ENCODE measurements around the gene B4GALT5.
"Not testable (repeated sequence)": the region's sequence is repeated elsewhere in the genome, so short reads cannot be mapped to it uniquely, and the experiment has no call there.

The B4GALT5 gene

DNA sequence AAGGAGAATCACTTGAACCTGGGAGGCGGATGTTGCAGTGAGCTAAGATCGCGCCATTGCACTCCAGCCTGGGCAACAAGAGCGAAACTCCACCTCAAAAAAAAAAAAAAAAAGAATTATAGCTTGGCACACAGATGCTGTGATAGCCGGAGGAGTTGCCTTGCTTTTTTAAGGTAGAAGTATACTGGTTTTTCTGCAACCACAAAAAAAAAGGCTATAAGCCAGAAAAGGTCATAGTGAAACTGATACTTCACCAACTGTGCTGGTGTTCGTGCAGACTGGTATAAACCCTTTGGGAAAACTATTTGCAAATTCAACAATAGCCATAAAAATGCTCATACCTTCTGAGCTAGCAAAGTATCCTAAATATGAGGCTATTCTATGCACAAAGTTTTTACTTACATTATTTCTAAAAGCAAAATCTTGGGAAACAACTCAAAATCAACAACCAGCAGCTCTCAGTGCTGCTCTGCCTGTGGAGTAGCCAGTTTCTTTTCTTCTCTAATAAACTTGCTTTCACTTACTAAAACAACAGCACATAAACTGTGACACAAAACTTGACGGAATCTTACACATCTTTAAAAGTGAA is 44.0 kb downstream of the B4GALT5 start:
- peak overlapping the region; percentile 63; the same call in 1 of the 2 replicates for H3K27ac ChIP-seq
- peaks cover 3% of the 10 kb centered on the region; the same call in 1 of the 2 replicates for H3K27me3 ChIP-seq (ENCODE audit: insufficient read depth, low read depth)
- no peaks in the 10 kb centered on the region for H3K36me3 ChIP-seq (ENCODE audit: insufficient read depth)
- TF ChIP-seq, protein P1, sequence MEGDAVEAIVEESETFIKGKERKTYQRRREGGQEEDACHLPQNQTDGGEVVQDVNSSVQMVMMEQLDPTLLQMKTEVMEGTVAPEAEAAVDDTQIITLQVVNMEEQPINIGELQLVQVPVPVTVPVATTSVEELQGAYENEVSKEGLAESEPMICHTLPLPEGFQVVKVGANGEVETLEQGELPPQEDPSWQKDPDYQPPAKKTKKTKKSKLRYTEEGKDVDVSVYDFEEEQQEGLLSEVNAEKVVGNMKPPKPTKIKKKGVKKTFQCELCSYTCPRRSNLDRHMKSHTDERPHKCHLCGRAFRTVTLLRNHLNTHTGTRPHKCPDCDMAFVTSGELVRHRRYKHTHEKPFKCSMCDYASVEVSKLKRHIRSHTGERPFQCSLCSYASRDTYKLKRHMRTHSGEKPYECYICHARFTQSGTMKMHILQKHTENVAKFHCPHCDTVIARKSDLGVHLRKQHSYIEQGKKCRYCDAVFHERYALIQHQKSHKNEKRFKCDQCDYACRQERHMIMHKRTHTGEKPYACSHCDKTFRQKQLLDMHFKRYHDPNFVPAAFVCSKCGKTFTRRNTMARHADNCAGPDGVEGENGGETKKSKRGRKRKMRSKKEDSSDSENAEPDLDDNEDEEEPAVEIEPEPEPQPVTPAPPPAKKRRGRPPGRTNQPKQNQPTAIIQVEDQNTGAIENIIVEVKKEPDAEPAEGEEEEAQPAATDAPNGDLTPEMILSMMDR (conservative IDR thresholded peaks at IDR 0.05; ENCODE audit: low read depth, low read length): no peak
- peak overlapping the region; percentile 93 for H3K4me2 ChIP-seq
- H3K9ac ChIP-seq: peak overlapping the region; percentile 1; the same call in 1 of the 2 replicates
- H3K79me2 ChIP-seq (ENCODE audit: insufficient read depth, low read depth): peaks cover 57% of the 10 kb centered on the region; the same call in 1 of the 2 replicates
- peak overlapping the region; percentile 14 for H3K4me3 ChIP-seq (IDR thresholded peaks at IDR 0.05; ENCODE audit: insufficient read depth, low read depth, low read length)
- H2AFZ ChIP-seq (ENCODE audit: low read depth): no peak overlapping the region
- peaks cover 6% of the 10 kb centered on the region; the same call in 1 of the 2 replicates for H4K20me1 ChIP-seq (ENCODE audit: insufficient read depth)
- peaks cover 63% of the 10 kb centered on the region for H3K4me1 ChIP-seq (ENCODE audit: low read depth, poor library complexity, severe bottlenecking)

DNA sequence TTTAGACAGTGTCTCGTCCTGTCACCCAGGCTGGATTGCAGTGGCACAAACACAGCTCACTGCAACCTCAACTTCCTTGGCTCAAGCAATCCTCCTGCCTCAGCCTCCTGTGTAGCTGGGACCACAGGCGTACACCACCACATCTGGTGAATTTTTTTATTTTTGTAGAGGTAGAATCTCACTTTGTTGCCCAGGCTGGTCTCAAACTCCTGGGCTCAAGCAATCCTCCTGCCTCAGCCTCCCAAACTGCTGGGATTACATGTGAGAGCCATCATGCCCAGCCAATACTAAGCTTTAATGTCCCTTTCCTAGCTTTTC is 44.8 kb downstream of the B4GALT5 start:
- H3K27ac ChIP-seq: peak overlapping the region; percentile 63; the same call in 1 of the 2 replicates
- peaks cover 58% of the 10 kb centered on the region for H3K4me1 ChIP-seq (ENCODE audit: low read depth, poor library complexity, severe bottlenecking)
- H3K36me3 ChIP-seq (ENCODE audit: insufficient read depth); H2AFZ ChIP-seq (ENCODE audit: low read depth); H4K20me1 ChIP-seq (ENCODE audit: insufficient read depth); H3K4me3 ChIP-seq (IDR thresholded peaks at IDR 0.05; ENCODE audit: insufficient read depth, low read depth, low read length); H3K9ac ChIP-seq; H3K27me3 ChIP-seq (ENCODE audit: insufficient read depth, low read depth): not testable (repeated sequence)
- peak overlapping the region; percentile 93 for H3K4me2 ChIP-seq
- peaks cover 56% of the 10 kb centered on the region; the same call in 1 of the 2 replicates for H3K79me2 ChIP-seq (ENCODE audit: insufficient read depth, low read depth)

DNA sequence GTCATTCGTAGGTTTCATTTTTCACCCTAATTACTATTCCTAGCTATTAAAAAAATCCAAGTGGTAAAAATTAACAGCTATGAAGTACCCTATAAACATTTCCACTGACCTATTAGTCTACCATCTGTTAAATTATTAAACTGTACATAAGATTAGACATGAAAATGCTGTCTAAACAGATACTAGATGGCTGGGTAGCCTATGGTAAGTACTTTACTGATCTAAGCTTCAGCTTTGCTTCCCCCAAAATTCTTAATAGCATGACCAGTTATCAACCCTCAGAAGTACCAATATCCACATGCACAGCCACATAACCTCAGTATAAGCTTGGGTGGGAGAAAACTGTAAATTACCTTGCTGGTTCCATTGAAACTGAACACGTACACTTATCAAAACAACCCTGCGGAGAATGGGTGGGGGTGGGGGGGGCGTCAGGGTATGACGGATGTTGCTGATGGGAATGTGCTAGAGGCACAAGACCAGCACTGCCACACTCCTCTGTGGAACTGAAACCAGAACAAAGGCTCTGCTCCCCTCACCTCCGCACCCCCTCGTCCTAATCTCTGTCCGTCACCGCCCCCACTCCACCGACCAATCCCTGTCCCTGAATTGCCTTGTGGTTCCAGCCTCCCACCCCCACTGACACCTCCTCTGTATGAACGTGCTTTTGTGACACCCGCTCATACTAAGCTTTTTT is 45.3 kb downstream of the B4GALT5 start:
- Histone ChIP-seq H3K27ac (no peak overlapping the region), H3K36me3 (ENCODE audit: insufficient read depth) (no peaks in the 10 kb centered on the region), H3K4me2 (peak overlapping the region; percentile 93; the same call in 1 of the 2 replicates)

DNA sequence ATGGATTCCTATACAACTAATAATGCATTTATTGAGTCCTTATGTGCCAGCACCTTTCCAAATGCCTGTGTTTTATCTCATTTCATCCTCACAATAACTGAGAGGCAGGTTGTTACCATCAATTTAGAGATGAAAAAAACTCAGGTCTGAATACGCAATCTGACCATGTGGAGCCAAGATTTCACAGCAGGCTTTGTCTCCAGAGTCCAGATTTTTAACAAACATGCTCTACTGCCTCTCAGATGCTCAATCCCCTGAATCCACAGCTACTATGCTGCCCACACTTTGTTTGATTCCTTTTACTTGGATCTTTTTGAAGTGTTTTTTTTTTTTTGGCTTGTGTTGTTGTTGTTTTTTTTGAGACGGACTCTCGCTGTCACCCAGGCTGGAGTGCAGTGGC is 46.8 kb downstream of the B4GALT5 start:
- Histone ChIP-seq H3K27ac (no peak overlapping the region), H3K27me3 (ENCODE audit: insufficient read depth, low read depth) (peaks cover under 1% of the 10 kb centered on the region; the same call in 1 of the 2 replicates), H2AFZ (ENCODE audit: low read depth) (no peak overlapping the region), H3K4me3 (IDR thresholded peaks at IDR 0.05; ENCODE audit: insufficient read depth, low read depth, low read length) (no peak overlapping the region), H3K4me2 (no peak overlapping the region), H3K9ac (no peak overlapping the region), H3K36me3 (ENCODE audit: insufficient read depth) (no peaks in the 10 kb centered on the region), H3K4me1 (ENCODE audit: low read depth, poor library complexity, severe bottlenecking) (peaks cover 56% of the 10 kb centered on the region), H3K79me2 (ENCODE audit: insufficient read depth, low read depth) (peaks cover 38% of the 10 kb centered on the region; the same call in 1 of the 2 replicates), H4K20me1 (ENCODE audit: insufficient read depth) (peaks cover under 1% of the 10 kb centered on the region; the same call in 1 of the 2 replicates)
- TF ChIP-seq, protein P1 (conservative IDR thresholded peaks at IDR 0.05; ENCODE audit: low read depth, low read length): no peak

More for the DNA sequence above, 45.3 kb downstream of the B4GALT5 start:
- Histone ChIP-seq H3K27me3 (ENCODE audit: insufficient read depth, low read depth) (peaks cover 3% of the 10 kb centered on the region; the same call in 1 of the 2 replicates), H3K79me2 (ENCODE audit: insufficient read depth, low read depth) (peaks cover 53% of the 10 kb centered on the region; the same call in 1 of the 2 replicates), H3K9ac (no peak overlapping the region), H3K4me3 (IDR thresholded peaks at IDR 0.05; ENCODE audit: insufficient read depth, low read depth, low read length) (no peak overlapping the region), H2AFZ (ENCODE audit: low read depth) (no peak overlapping the region), H4K20me1 (ENCODE audit: insufficient read depth) (peaks cover 6% of the 10 kb centered on the region; the same call in 1 of the 2 replicates), H3K4me1 (ENCODE audit: low read depth, poor library complexity, severe bottlenecking) (peaks cover 55% of the 10 kb centered on the region)
- TF ChIP-seq, protein P1 (conservative IDR thresholded peaks at IDR 0.05; ENCODE audit: low read depth, low read length): no peak

All from KMS-11 (cell line).